ENCODE measurements around the gene FAM98B. TPM values are rescaled to one million over a fixed set of nuclear protein-coding genes. Genes with fewer than 3 reads are reported as not detected.

FAM98B gene
- total RNA-seq, 1 donor from 2014 or later: 30.7 TPM

- ChIA-PET POLR2A (interaction anchor here (0.6 kb wide), 1 partner anchor 35 kb away, joined by 4 read pairs; no protein-coding TSS in a partner anchor), CTCF (no interaction called here)
- Mint-ChIP-seq H3K36me3 (ENCODE audit: low read depth) (peaks cover 46% of the 10 kb centered on the region), H3K4me3 (no peak overlapping the region), H3K9me3 (no peaks in the 10 kb centered on the region), H3K4me1 (peaks cover 2% of the 10 kb centered on the region), H3K27me3 (no peaks in the 10 kb centered on the region), H3K27ac (no peak overlapping the region)
- no peak for DNase-seq
- ATAC-seq (ENCODE audit: low read depth): no peak
- no peak for TF ChIP-seq CTCF (IDR thresholded peaks at IDR 0.05)
- intact Hi-C loops (cut with micrococcal nuclease): no loop called here
Observed at GRCh38 chr15:38525489-38525888, 71.6 kb downstream of the FAM98B start.

GRCh38 chr15:38526158-38526557, 72.2 kb downstream of the FAM98B start:
- no peak overlapping the region for H3K4me3 Mint-ChIP-seq
- H3K27ac Mint-ChIP-seq: no peak overlapping the region
- ATAC-seq (ENCODE audit: low read depth) (no peak), DNase-seq (no peak)
- no peaks in the 10 kb centered on the region for H3K27me3 Mint-ChIP-seq
- POLR2A ChIA-PET: interaction anchor here (0.6 kb wide), 1 partner anchor 36 kb away, joined by 4 read pairs; no protein-coding TSS in a partner anchor
- H3K36me3 Mint-ChIP-seq (ENCODE audit: low read depth): peaks cover 50% of the 10 kb centered on the region
- CTCF ChIA-PET: no interaction called here
- H3K4me1 Mint-ChIP-seq: peaks cover 2% of the 10 kb centered on the region
- H3K9me3 Mint-ChIP-seq: no peaks in the 10 kb centered on the region
- intact Hi-C loops (cut with micrococcal nuclease): no loop called here
- TF ChIP-seq CTCF (IDR thresholded peaks at IDR 0.05): no peak

- ATAC-seq (ENCODE audit: low read depth): no peak
- H3K4me3 Mint-ChIP-seq: no peak overlapping the region
- POLR2A ChIA-PET: no interaction called here
Observed at GRCh38 chr15:38528294-38528693, 74.4 kb downstream of the FAM98B start.

GRCh38 chr15:38530113-38530512, 76.2 kb downstream of the FAM98B start:
- POLR2A ChIA-PET: no interaction called here
- intact Hi-C loops (cut with micrococcal nuclease): no loop called here

More at GRCh38 chr15:38528294-38528693, 74.4 kb downstream of the FAM98B start:
- TF ChIP-seq CTCF (IDR thresholded peaks at IDR 0.05): no peak
- CTCF ChIA-PET: no interaction called here
- DNase-seq: no peak
- H3K36me3 Mint-ChIP-seq (ENCODE audit: low read depth): peaks cover 54% of the 10 kb centered on the region
- peaks cover 2% of the 10 kb centered on the region for H3K4me1 Mint-ChIP-seq
- no peak overlapping the region for H3K27ac Mint-ChIP-seq
- intact Hi-C loops (cut with micrococcal nuclease): no loop called here
- no peaks in the 10 kb centered on the region for H3K9me3 Mint-ChIP-seq
- H3K27me3 Mint-ChIP-seq: no peaks in the 10 kb centered on the region

GRCh38 chr15:38531509-38531908, 77.6 kb downstream of the FAM98B start:
- H3K9me3 Mint-ChIP-seq: no peaks in the 10 kb centered on the region
- peaks cover 60% of the 10 kb centered on the region for H3K36me3 Mint-ChIP-seq (ENCODE audit: low read depth)

More at GRCh38 chr15:38530113-38530512, 76.2 kb downstream of the FAM98B start:
- H3K36me3 Mint-ChIP-seq (ENCODE audit: low read depth): peaks cover 56% of the 10 kb centered on the region
- H3K4me1 Mint-ChIP-seq: peaks cover 9% of the 10 kb centered on the region
- ATAC-seq (ENCODE audit: low read depth): no peak
- CTCF ChIA-PET: interaction anchor here (1.2 kb wide), 1 partner anchor 153 kb away, joined by 4 read pairs; no protein-coding TSS in a partner anchor
- H3K27me3 Mint-ChIP-seq: no peaks in the 10 kb centered on the region
- H3K9me3 Mint-ChIP-seq: no peaks in the 10 kb centered on the region
- no peak for DNase-seq
- no peak overlapping the region for H3K4me3 Mint-ChIP-seq
- no peak overlapping the region for H3K27ac Mint-ChIP-seq
- TF ChIP-seq CTCF (IDR thresholded peaks at IDR 0.05): no peak

More at GRCh38 chr15:38531509-38531908, 77.6 kb downstream of the FAM98B start:
- intact Hi-C loops (cut with micrococcal nuclease): no loop called here
- TF ChIP-seq CTCF (IDR thresholded peaks at IDR 0.05): no peak
- Mint-ChIP-seq H3K4me1 (peaks cover 18% of the 10 kb centered on the region), H3K4me3 (no peak overlapping the region), H3K27ac (no peak overlapping the region), H3K27me3 (no peaks in the 10 kb centered on the region)
- POLR2A ChIA-PET: no interaction called here
- no peak for DNase-seq
- ATAC-seq (ENCODE audit: low read depth): no peak
- CTCF ChIA-PET: interaction anchor here (1.3 kb wide), 1 partner anchor 91 kb away, joined by 3 read pairs; no protein-coding TSS in a partner anchor

Measured in activated B cell treated with CpG ODN at 0.5 μM for 24 hours (primary cell).